A673 (cell line): Measurements from ENCODE around the gene TBCD. TPM values are rescaled to one million over a fixed set of nuclear protein-coding genes. Genes with fewer than 3 reads are reported as not detected.

Experiments
- BruUV-seq: library from RNA; stranded (reverse); fragments of 400-500 nt; replicated peaks from 2 replicates; lab custom pipeline; 2021; lab: Mats Ljungman, UMichigan
- CTCF ChIA-PET: fragments of 300-600 bp; sonication (Branson Sonifier 250); formaldehyde crosslinking; loops from one replicate; lab custom pipeline; 2022; ENCODE audit warnings: antibody characterized with exemption; lab: Charles Lee
- POLR2A ChIA-PET: fragments of 300-600 bp; sonication (Branson Sonifier 250); formaldehyde crosslinking; loops from one replicate; lab custom pipeline; 2022; ENCODE audit warnings: antibody characterized with exemption; ENCODE audit not compliant: low non-redundant PET; lab: Charles Lee
- DNase-seq: peaks from one replicate; pipeline ENCODE4 v3.0.0-alpha.2; 2015; ENCODE audit warnings: low spot score
- H3K27ac ChIP-seq: fragments of 200-600 bp; sonication (generic); 2 replicates; pipeline ENCODE4 v1.5.1; 2016; ENCODE audit warnings: mixed run types, low read depth, mild to moderate bottlenecking, mixed read lengths, antibody characterized with exemption, low read length; ENCODE audit not compliant: poor library complexity, severe bottlenecking
- H3K27me3 ChIP-seq: fragments of 200-600 bp; sonication (generic); replicated peaks from 2 replicates; pipeline ENCODE4 v1.6.1; 2017; ENCODE audit warnings: mixed run types, low read depth, mild to moderate bottlenecking, mixed read lengths, antibody characterized with exemption, low read length; ENCODE audit not compliant: insufficient read depth, poor library complexity
- H3K36me3 ChIP-seq: fragments of 200-600 bp; sonication (generic); 2 replicates; pipeline ENCODE4 v1.6.1; 2016; ENCODE audit warnings: mixed run types, mild to moderate bottlenecking, mixed read lengths, antibody characterized with exemption, low read length; ENCODE audit not compliant: insufficient read depth, poor library complexity, severe bottlenecking
- H3K4me1 ChIP-seq: fragments of 200-600 bp; sonication (generic); 2 replicates; pipeline ENCODE4 v1.6.1; 2017; ENCODE audit warnings: mixed run types, mild to moderate bottlenecking, mixed read lengths, antibody characterized with exemption, low read length; ENCODE audit not compliant: insufficient read depth, poor library complexity, severe bottlenecking
- H3K4me3 ChIP-seq: fragments of 200-600 bp; sonication (generic); 2 replicates; pipeline ENCODE4 v1.5.1; 2016; ENCODE audit warnings: low read depth, mixed run types, mild to moderate bottlenecking, mixed read lengths, low read length; ENCODE audit not compliant: poor library complexity, severe bottlenecking
- H3K9me3 ChIP-seq: fragments of 200-600 bp; sonication (generic); 2 replicates; pipeline ENCODE4 v1.6.1; 2016; ENCODE audit warnings: mixed run types, low read depth, mild to moderate bottlenecking, mixed read lengths, antibody characterized with exemption, low read length; ENCODE audit not compliant: poor library complexity, severe bottlenecking
- CTCF ChIP-seq: fragments of 300-800, 200-600 bp; sonication (generic); conservative IDR thresholded peaks from 2 replicates; pipeline ENCODE4 v1.5.1; 2017; ENCODE audit warnings: low read depth, mild to moderate bottlenecking, antibody characterized with exemption, low read length, moderate library complexity, mixed read lengths
- EZH2 ChIP-seq: fragments of 200-600 bp; sonication (generic); IDR thresholded peaks from 2 replicates; pipeline ENCODE4 v1.6.1; 2017; ENCODE audit warnings: borderline replicate concordance, low read depth, mild to moderate bottlenecking, mixed read lengths, antibody characterized with exemption, low read length; ENCODE audit not compliant: poor library complexity, severe bottlenecking
- intact Hi-C: fragments of 100-400 bp; cut with micrococcal nuclease; formaldehyde crosslinking; loops from one replicate; pipeline ENCODE4 v1.10.0; 2022; ENCODE audit not compliant: unreplicated experiment
- total RNA-seq: library from RNA; stranded (reverse); gene quantifications from 2 replicates; pipeline ENCODE4 v1.2.3, GENCODE V29; 2021

Gene TBCD
- total RNA-seq, 1 experiment from 2014 or later, result 113 TPM

- BruUV-seq, result no TSS peak
- peak; percentile 41 for DNase-seq
- ChIA-PET CTCF (no interaction called here), POLR2A (no interaction called here)
- no peaks in the 10 kb centered on the region for H3K27me3 ChIP-seq
- no peaks in the 10 kb centered on the region for H3K4me1 ChIP-seq
- peak; percentile 70 for TF ChIP-seq CTCF
- no peak for TF ChIP-seq EZH2
- H3K9me3 ChIP-seq, result no peaks in the 10 kb centered on the region
- H3K4me3 ChIP-seq, result no peak overlapping the region
- H3K36me3 ChIP-seq, result no peaks in the 10 kb centered on the region
- H3K27ac ChIP-seq, result no peak overlapping the region
- intact Hi-C loops, result loop anchor here (5.0 kb wide), 1 partner anchor 136 kb away; no protein-coding TSS in a partner anchor
Observed at GRCh38 chr17:82917699-82918345, 166.0 kb downstream of the TBCD start.

GRCh38 chr17:82918508-82918907, 166.6 kb downstream of the TBCD start:
- CTCF ChIA-PET, result no interaction called here
- no TSS peak for BruUV-seq
- intact Hi-C loops, result loop anchor here (5.0 kb wide), 1 partner anchor 136 kb away; no protein-coding TSS in a partner anchor
- H3K4me3 ChIP-seq, result no peak overlapping the region
- no peaks in the 10 kb centered on the region for H3K9me3 ChIP-seq
- no peak for DNase-seq
- H3K4me1 ChIP-seq, result no peaks in the 10 kb centered on the region
- H3K27ac ChIP-seq, result no peak overlapping the region
- no peaks in the 10 kb centered on the region for H3K27me3 ChIP-seq
- POLR2A ChIA-PET, result no interaction called here
- TF ChIP-seq EZH2 (no peak), CTCF (no peak)
- H3K36me3 ChIP-seq, result no peaks in the 10 kb centered on the region

GRCh38 chr17:82920150-82920549, 168.3 kb downstream of the TBCD start:
- TF ChIP-seq EZH2 (no peak), CTCF (no peak)
- no peak for DNase-seq
- intact Hi-C loops, result no loop called here
- Histone ChIP-seq H3K36me3 (peaks cover 3% of the 10 kb centered on the region), H3K9me3 (no peaks in the 10 kb centered on the region), H3K27me3 (no peaks in the 10 kb centered on the region), H3K27ac (no peak overlapping the region), H3K4me1 (no peaks in the 10 kb centered on the region), H3K4me3 (no peak overlapping the region)
- CTCF ChIA-PET, result no interaction called here
- POLR2A ChIA-PET, result no interaction called here
- no TSS peak for BruUV-seq
